NB4 (cell line): ENCODE results near the gene CENATAC.
"Not testable (repeated sequence)": the region's sequence is repeated elsewhere in the genome, so short reads cannot be mapped to it uniquely, and the experiment has no call there.

Experiments used
- DNase-seq: peaks from one replicate; pipeline ENCODE4 v3.0.0; 2010; ENCODE audit warnings: low read depth
- H3K4me3 ChIP-seq: one replicate; pipeline ENCODE4 v1.5.1; 2011; ENCODE audit warnings: mild to moderate bottlenecking, low read depth, low read length, moderate library complexity
- MYC ChIP-seq: IDR thresholded peaks from 2 replicates; pipeline ENCODE4 v1.6.1; 2011; ENCODE audit warnings: low read depth, low read length
- POLR2A ChIP-seq: IDR thresholded peaks from 2 replicates; pipeline ENCODE4 v1.6.1; 2011; ENCODE audit warnings: mild to moderate bottlenecking; ENCODE audit not compliant: insufficient read length; ENCODE audit errors: extremely low read depth
- TF ChIP-seq, protein P1 (sequence below): IDR thresholded peaks from 2 replicates; pipeline ENCODE4 v1.6.1; 2011; ENCODE audit warnings: low read depth, low read length
- TF ChIP-seq, protein P2 (sequence below): IDR thresholded peaks from one replicate; pipeline ENCODE4 v1.5.1; 2012; ENCODE audit warnings: low read depth, low read length

The CENATAC gene

DNA sequence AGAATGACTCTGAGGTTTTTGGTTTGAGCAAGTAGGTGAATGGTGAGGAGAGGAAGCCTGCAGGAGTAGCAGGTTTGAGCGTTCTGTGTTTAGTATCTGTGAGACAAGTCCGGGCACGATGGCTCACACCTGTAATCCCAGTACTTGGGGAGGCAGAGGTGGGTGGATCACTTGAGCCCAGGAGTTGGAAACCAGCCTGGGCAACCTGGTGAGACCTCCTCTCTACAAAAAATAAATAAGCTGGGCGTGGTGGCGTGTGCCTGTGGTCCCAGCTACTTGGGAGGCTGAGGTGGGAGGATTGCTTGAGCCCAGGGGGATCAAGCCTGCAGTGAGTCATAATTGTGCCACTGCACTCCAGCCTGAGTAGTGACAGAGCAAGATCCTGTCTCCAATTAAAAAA is 9.7 kb upstream of the CENATAC start:
- TF ChIP-seq POLR2A (no peak), MYC (no peak)
- TF ChIP-seq, protein P1, sequence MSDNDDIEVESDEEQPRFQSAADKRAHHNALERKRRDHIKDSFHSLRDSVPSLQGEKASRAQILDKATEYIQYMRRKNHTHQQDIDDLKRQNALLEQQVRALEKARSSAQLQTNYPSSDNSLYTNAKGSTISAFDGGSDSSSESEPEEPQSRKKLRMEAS, result no peak
- TF ChIP-seq, protein P2, sequence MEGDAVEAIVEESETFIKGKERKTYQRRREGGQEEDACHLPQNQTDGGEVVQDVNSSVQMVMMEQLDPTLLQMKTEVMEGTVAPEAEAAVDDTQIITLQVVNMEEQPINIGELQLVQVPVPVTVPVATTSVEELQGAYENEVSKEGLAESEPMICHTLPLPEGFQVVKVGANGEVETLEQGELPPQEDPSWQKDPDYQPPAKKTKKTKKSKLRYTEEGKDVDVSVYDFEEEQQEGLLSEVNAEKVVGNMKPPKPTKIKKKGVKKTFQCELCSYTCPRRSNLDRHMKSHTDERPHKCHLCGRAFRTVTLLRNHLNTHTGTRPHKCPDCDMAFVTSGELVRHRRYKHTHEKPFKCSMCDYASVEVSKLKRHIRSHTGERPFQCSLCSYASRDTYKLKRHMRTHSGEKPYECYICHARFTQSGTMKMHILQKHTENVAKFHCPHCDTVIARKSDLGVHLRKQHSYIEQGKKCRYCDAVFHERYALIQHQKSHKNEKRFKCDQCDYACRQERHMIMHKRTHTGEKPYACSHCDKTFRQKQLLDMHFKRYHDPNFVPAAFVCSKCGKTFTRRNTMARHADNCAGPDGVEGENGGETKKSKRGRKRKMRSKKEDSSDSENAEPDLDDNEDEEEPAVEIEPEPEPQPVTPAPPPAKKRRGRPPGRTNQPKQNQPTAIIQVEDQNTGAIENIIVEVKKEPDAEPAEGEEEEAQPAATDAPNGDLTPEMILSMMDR, result no peak
- no peak overlapping the region for H3K4me3 ChIP-seq
- peak; percentile 33 for DNase-seq

GRCh38 chr11:118991486-118992038 is 6.4 kb upstream of the CENATAC start:
- DNase-seq, H3K4me3 ChIP-seq: not testable (repeated sequence)

- peak overlapping the region; percentile 100 for H3K4me3 ChIP-seq
- DNase-seq, result peak; percentile 76
Observed at GRCh38 chr11:118996926-118997626, 862 bp upstream of the CENATAC start.

DNA sequence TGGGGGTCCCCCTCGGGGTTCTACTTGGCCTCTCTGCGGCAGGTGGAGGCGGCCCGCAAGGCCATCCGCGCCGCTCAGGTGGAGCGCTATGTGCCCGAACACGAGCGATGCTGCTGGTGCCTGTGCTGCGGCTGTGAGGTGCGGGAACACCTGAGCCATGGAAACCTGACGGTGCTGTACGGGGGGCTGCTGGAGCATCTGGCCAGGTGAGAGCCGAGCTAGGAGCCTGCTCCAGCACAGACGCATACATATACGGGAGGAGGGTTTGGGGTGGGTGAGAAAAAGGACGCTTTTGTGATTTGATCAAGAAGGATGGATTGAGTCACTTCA is 415 bp downstream of the CENATAC start:
- DNase-seq, result peak; percentile 22
- peak overlapping the region; percentile 100 for H3K4me3 ChIP-seq
- TF ChIP-seq, protein P1, result no peak
- no peak for TF ChIP-seq POLR2A
- no peak for TF ChIP-seq MYC
- TF ChIP-seq, protein P2, result no peak

More at GRCh38 chr11:118996926-118997626, 862 bp upstream of the CENATAC start:
- TF ChIP-seq, protein P2, result peak; percentile 43
- no peak for TF ChIP-seq POLR2A
- TF ChIP-seq, protein P1, result no peak
- TF ChIP-seq MYC, result peak; percentile 40; the same call in 1 of the 2 replicates

GRCh38 chr11:118998822-118999221 is 884 bp downstream of the CENATAC start:
- no peak for DNase-seq
- TF ChIP-seq, protein P2, result no peak
- TF ChIP-seq MYC (no peak), POLR2A (no peak)
- H3K4me3 ChIP-seq, result peak overlapping the region; percentile 100

GRCh38 chr11:119000906-119001305 is 3.0 kb downstream of the CENATAC start:
- DNase-seq, result no peak
- H3K4me3 ChIP-seq, result no peak overlapping the region

More at GRCh38 chr11:119000906-119001305, 3.0 kb downstream of the CENATAC start:
- no peak for TF ChIP-seq MYC
- no peak for TF ChIP-seq POLR2A
- TF ChIP-seq, protein P2, result no peak
- TF ChIP-seq, protein P1, result no peak
